SJSA1 (cell line): ENCODE results near the gene PDE9A. TPM values are rescaled to one million over a fixed set of nuclear protein-coding genes. Genes with fewer than 3 reads are reported as not detected.
A peak's percentile ranks its signal among the peaks of the same experiment; 100 is the strongest.

Experiments used
- DNase-seq, 2 experiments: peaks; one replicate each; pipeline ENCODE4 v3.0.0-alpha.2; 2015 to 2020; ENCODE audit warnings: low spot score in 2 of 2, low read depth in 1 of 2
- H3K27ac ChIP-seq: fragments of 250-450 bp; sonication (Bioruptor Pico); 2 replicates; pipeline ENCODE4 v1.5.1; 2020; ENCODE audit warnings: mild to moderate bottlenecking, moderate library complexity
- H3K27me3 ChIP-seq: fragments of 250-450 bp; sonication (Bioruptor Pico); replicated peaks from 2 replicates; pipeline ENCODE4 v1.5.1; 2020; ENCODE audit warnings: mild to moderate bottlenecking, moderate library complexity
- H3K36me3 ChIP-seq: fragments of 250-450 bp; sonication (Bioruptor Pico); 2 replicates; pipeline ENCODE4 v1.5.1; 2020; ENCODE audit warnings: mild to moderate bottlenecking
- H3K4me1 ChIP-seq: fragments of 250-450 bp; sonication (Bioruptor Pico); replicated peaks from 2 replicates; pipeline ENCODE4 v1.6.1; 2021; ENCODE audit warnings: mild to moderate bottlenecking
- H3K4me3 ChIP-seq: fragments of 250-450 bp; sonication (Bioruptor Pico); 2 replicates; pipeline ENCODE4 v1.5.1; 2020; ENCODE audit warnings: mild to moderate bottlenecking
- H3K9me3 ChIP-seq: fragments of 250-450 bp; sonication (Bioruptor Pico); replicated peaks from 2 replicates; pipeline ENCODE4 v1.5.1; 2020; ENCODE audit warnings: mild to moderate bottlenecking
- total RNA-seq: library from RNA; depleted of rRNA; stranded (reverse); fragments of >200 nt; shearing (Covaris generic); gene quantifications from 2 replicates; pipeline ENCODE4 v1.2.3, GENCODE V29; 2014

PDE9A gene
- total RNA-seq, 1 experiment from 2014 or later: 10.3 TPM

- H3K27me3 ChIP-seq: no peaks in the 10 kb centered on the region
- no peak for DNase-seq
- H3K36me3 ChIP-seq: 0 out of 2 replicates have a peak, but pooled peaks cover 4% of the 10 kb centered on the region
- H3K4me3 ChIP-seq: no peak overlapping the region
- peaks cover 47% of the 10 kb centered on the region for H3K4me1 ChIP-seq
- H3K27ac ChIP-seq: no peak overlapping the region
- no peaks in the 10 kb centered on the region for H3K9me3 ChIP-seq
Measured at GRCh38 chr21:42680429-42680828, 27.0 kb downstream of the PDE9A start.

DNA sequence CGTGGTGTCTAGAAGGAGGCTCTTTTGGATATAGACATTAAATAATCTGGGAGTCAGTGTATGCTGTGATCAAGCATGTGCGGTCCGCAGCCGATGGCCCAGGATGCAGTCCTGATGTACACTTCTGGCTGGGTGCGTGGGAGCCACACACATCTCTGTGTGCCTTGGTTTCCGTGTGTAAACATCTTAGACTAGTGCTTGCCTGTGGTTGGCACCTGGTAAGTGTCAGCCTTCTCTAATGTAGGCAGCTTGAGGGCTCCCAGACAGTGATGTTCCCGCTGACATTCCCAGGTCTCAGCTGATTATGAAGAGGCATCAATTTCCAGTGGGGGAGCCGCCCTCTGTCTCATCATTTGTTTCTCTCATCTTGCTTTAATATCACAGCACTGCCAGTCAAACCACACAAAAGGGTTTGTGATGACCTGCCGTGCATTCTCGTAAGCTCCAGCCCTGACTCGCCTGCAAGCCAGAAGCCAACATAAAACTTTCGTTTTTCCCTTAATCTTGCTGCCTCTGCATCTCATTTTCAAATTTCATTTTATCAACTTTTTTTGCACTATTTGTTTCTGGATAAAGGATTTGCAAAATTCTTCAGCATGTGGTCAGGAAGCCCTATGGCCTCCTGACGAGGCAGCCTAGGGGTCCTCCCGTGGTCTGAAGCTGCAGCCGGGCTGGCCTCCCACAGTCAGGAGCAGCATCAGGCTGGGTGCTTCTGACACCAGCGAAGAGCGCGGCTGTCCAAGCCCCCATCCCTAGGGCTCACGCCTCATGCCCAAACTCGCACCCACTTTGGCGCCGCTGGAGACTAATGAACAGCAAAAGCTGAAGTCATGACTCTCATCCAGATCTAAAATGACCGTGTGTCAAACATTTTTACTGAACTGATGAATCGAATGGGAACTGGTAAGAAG, 28.1 kb downstream of the PDE9A start:
- peak in 1 of 2 experiments; percentile 10 for DNase-seq
- H3K4me3 ChIP-seq: no peak overlapping the region
- H3K4me1 ChIP-seq: peaks cover 47% of the 10 kb centered on the region
- H3K27me3 ChIP-seq: no peaks in the 10 kb centered on the region
- no peaks in the 10 kb centered on the region for H3K9me3 ChIP-seq
- no peak overlapping the region for H3K27ac ChIP-seq
- 0 out of 2 replicates have a peak, but pooled peaks cover 4% of the 10 kb centered on the region for H3K36me3 ChIP-seq

DNA sequence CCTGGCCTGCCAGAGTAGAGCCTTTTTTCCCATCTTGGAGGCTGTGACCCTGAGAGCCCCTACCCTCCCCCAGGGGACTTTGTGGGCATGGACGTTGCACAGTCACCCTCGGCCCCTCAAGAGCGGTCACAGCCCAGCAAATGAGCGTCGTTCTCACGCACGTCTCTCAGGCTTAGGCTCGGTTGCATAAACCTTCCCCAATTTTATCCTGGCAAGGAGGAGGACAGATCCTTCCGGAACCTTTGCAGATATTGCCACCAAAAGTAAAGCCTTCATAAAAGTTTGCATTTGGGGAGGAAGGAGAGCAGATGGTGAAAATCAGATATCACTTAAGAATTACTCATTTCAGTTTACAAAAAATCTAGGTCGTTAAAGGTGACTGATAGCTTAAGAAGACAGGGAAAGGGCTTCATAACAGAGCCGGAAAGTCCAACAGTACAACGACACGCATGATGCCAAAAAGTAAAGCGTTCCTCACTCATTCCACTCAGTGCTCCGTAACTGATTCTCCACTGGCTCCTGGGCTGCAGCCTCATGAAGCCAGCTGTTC, 29.3 kb downstream of the PDE9A start:
- H3K27ac ChIP-seq: no peak overlapping the region
- 0 out of 2 replicates have a peak, but pooled peaks cover 4% of the 10 kb centered on the region for H3K36me3 ChIP-seq
- H3K9me3 ChIP-seq: no peaks in the 10 kb centered on the region
- H3K4me3 ChIP-seq: no peak overlapping the region
- DNase-seq: no peak
- peaks cover 41% of the 10 kb centered on the region for H3K4me1 ChIP-seq
- no peaks in the 10 kb centered on the region for H3K27me3 ChIP-seq

- peaks cover 35% of the 10 kb centered on the region for H3K4me1 ChIP-seq
- no peaks in the 10 kb centered on the region for H3K27me3 ChIP-seq
- DNase-seq: peak; percentile 57 to 58
- no peak overlapping the region for H3K4me3 ChIP-seq
- no peaks in the 10 kb centered on the region for H3K9me3 ChIP-seq
- H3K36me3 ChIP-seq: 0 out of 2 replicates have a peak, but pooled peaks cover 4% of the 10 kb centered on the region
- H3K27ac ChIP-seq: peak overlapping the region; percentile 68
Measured at GRCh38 chr21:42683371-42684108, 30.1 kb downstream of the PDE9A start.

DNA sequence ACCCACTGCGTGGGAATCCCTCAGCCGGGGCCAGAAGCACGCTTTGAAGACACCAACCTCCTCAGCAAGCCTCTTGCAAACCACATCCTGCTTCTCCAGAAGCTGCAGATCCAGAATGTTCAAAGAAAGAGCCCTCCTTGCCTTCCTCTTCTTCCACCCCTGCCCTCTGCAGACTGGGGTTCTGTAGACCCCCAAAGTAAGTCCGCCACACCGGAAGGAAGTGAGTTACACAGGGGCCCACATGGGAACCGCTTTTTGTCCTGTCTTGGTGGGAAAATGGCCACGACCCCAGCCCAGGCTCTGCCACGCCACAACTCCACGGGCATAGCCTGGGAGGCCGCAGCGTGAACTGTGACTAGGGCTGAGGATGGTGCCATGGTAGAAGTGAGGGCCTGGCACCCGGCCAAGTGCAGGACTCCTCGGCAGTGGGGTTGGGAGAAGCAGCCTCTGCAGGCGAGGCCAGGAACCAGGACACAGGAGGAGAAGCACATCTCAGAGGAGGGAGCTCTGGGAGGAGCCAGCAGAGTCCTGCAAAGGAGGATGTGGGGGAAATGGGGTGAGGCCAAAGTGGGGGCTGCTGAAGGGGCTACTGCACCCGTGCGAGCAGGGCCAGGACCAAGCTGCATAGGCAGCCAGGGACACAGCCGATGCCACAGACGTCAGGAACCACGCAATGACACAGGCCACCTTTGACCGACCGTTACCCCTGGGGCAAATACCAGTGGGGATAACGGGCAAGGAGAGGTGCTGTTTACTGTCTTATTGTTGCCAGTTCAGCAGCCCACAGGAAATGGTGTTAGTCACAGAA, 30.9 kb downstream of the PDE9A start:
- no peak overlapping the region for H3K4me3 ChIP-seq
- H3K27me3 ChIP-seq: no peaks in the 10 kb centered on the region
- H3K4me1 ChIP-seq: peaks cover 35% of the 10 kb centered on the region
- DNase-seq: peak; percentile 50 to 60
- H3K36me3 ChIP-seq: 0 out of 2 replicates have a peak, but pooled peaks cover 4% of the 10 kb centered on the region
- no peaks in the 10 kb centered on the region for H3K9me3 ChIP-seq
- peak overlapping the region; percentile 68 for H3K27ac ChIP-seq

DNA sequence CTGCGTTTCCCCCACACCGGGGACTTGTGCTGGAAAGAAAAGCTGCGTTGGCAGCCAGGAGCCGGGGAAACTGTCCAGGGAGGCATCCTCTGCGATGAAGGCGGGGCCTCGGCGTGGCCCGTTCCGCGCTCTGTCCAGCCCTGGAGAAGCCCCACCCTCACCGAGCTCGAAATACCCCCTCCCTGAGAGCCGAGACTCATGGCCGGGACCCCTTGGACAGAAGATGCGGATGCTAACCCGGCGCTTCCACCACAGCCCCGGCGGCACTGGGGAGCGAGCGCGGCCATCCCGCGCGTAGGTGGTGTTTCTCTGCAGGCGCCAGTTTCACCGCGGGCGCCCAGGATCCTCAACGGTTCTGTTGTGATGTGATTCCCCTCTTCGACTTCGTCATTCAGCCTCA, 31.6 kb downstream of the PDE9A start:
- no peak for DNase-seq
- H3K27me3 ChIP-seq: no peaks in the 10 kb centered on the region
- H3K9me3 ChIP-seq: no peaks in the 10 kb centered on the region
- H3K4me3 ChIP-seq: no peak overlapping the region
- peak overlapping the region; percentile 68 for H3K27ac ChIP-seq
- peaks cover 35% of the 10 kb centered on the region for H3K4me1 ChIP-seq
- H3K36me3 ChIP-seq: 0 out of 2 replicates have a peak, but pooled peaks cover 4% of the 10 kb centered on the region

DNA sequence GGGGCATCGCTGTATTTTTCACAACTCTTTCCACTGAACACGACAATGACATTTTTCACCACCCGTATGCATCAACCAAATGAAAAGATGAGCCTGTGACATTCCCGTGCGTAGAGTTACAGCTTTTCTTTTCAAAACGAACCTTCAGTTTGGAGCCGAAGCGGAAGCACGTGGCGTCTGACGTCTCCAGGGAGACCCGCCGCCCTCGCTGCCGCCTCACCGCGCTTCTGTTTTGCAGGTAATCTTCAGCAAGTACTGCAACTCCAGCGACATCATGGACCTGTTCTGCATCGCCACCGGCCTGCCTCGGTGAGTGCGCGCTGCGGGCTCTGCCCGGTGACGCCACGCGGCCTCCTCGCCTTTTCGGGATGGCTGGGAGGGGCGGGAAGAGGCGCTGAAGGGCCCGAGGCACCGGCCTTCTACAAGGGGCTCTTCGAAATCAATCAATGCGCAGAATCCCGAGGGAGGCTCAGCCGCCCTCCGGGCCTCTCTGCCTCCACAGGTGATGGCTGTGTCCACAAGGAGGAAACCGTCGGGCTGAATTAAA, 32.6 kb downstream of the PDE9A start:
- no peak for DNase-seq
- Histone ChIP-seq H3K36me3 (0 out of 2 replicates have a peak, but pooled peaks cover 1% of the 10 kb centered on the region), H3K27me3 (no peaks in the 10 kb centered on the region), H3K27ac (no peak overlapping the region), H3K4me1 (peaks cover 35% of the 10 kb centered on the region), H3K4me3 (no peak overlapping the region), H3K9me3 (no peaks in the 10 kb centered on the region)

DNA sequence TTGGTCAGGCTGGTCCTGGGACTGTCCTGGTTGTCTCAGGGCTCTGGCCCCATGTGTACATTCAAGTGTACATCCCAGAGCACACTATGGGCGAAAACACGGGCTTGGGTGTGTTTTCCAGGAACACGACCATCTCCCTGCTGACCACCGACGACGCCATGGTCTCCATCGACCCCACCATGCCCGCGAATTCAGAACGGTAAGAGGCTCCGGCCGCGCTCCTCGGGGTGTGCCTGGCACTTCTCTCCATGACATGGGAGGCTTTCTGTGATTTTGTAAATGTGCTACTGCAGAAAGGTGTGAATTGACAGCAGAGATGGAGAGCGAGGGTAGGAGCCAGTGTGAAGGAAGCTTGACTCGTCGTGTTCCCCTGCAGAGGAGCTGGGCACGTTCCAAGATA, 34.4 kb downstream of the PDE9A start:
- peaks cover 23% of the 10 kb centered on the region for H3K4me1 ChIP-seq
- no peak for DNase-seq
- H3K36me3 ChIP-seq: no peaks in the 10 kb centered on the region
- no peaks in the 10 kb centered on the region for H3K27me3 ChIP-seq
- no peaks in the 10 kb centered on the region for H3K9me3 ChIP-seq
- H3K27ac ChIP-seq: no peak overlapping the region
- H3K4me3 ChIP-seq: no peak overlapping the region

DNA sequence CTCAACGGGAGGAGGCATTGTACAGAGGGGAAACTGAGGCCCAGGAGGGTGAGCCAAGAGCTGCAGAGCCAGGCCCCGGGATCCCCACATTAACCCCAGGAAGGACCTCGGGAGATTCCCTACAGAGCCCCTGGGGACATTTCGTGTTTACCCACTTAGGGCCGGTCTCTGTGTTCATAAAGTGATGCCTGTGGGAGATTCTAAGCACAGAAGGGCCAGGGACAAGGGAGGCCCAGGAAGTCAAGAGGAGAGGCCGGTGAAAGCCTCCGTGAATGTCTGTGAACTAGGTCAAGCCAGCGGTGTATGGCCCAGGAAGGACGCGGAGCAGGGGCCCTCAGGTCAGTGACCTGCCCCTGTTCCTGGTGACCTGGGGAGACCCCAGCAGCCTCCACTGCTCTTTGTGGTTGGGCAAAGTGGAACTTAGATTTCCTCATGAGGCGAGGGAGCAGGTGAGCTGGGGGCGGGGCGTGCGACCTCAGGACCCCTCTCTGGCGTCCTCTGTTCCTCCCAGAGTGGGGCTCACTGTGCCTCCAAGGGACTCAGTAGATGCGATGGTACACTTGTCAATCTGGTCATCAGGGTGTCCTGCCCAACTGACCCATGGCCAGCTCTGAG, 34.9 kb downstream of the PDE9A start:
- Histone ChIP-seq H3K4me1 (peaks cover 19% of the 10 kb centered on the region), H3K27me3 (no peaks in the 10 kb centered on the region), H3K27ac (no peak overlapping the region), H3K4me3 (no peak overlapping the region), H3K36me3 (no peaks in the 10 kb centered on the region), H3K9me3 (no peaks in the 10 kb centered on the region)
- no peak for DNase-seq

DNA sequence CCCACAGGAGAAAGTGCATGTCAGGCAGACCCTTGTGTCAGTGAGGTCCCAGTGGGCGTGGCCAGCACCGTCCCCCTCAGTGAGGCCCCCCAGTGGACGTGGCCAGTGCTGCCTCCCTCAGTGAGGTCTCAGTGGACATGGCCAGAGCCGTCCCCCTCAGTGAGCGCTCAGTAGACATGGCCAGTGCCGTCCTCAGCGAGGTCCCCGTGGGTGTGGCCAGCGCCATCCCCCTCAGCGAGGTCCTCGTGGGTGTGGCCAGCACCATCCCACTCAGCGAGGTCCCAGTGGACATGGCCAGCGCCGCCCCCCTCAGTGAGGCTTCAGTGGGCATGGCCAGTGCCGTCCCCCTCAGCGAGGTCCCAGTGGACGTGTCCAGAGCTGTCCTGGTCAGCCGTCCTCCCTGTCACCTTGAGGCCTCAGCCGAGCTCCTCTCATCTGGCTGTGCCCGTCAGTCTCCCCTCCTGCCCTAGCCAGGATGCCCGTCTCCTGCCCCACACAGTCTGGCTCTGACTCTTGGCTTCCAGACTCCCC, 35.5 kb downstream of the PDE9A start:
- Histone ChIP-seq H3K27me3 (no peaks in the 10 kb centered on the region), H3K36me3 (no peaks in the 10 kb centered on the region), H3K4me3 (no peak overlapping the region), H3K4me1 (peaks cover 14% of the 10 kb centered on the region), H3K9me3 (no peaks in the 10 kb centered on the region), H3K27ac (no peak overlapping the region)
- DNase-seq: peak in 1 of 2 experiments; percentile 53

- no peaks in the 10 kb centered on the region for H3K4me1 ChIP-seq
- H3K36me3 ChIP-seq: no peaks in the 10 kb centered on the region
- no peak overlapping the region for H3K4me3 ChIP-seq
- DNase-seq: no peak
- no peak overlapping the region for H3K27ac ChIP-seq
- no peaks in the 10 kb centered on the region for H3K9me3 ChIP-seq
- no peaks in the 10 kb centered on the region for H3K27me3 ChIP-seq
Measured at GRCh38 chr21:42690586-42690985, 37.2 kb downstream of the PDE9A start.

- no peak for DNase-seq
- Histone ChIP-seq H3K27me3 (no peaks in the 10 kb centered on the region), H3K4me3 (no peak overlapping the region), H3K36me3 (no peaks in the 10 kb centered on the region), H3K27ac (no peak overlapping the region), H3K4me1 (no peaks in the 10 kb centered on the region), H3K9me3 (no peaks in the 10 kb centered on the region)
Measured at GRCh38 chr21:42691901-42692559, 38.6 kb downstream of the PDE9A start.
